Fibroblast of skin of left biceps (primary cell): ENCODE data around the gene ANKRD52.
A peak's percentile ranks its signal among the peaks of the same experiment; 100 is the strongest.

Source experiments
- DNase-seq, 2 experiments: peaks; one replicate each; pipeline ENCODE4 v3.0.0-alpha.2; 2013; ENCODE audit warnings: low read depth in 2 of 2

ANKRD52 gene

DNA sequence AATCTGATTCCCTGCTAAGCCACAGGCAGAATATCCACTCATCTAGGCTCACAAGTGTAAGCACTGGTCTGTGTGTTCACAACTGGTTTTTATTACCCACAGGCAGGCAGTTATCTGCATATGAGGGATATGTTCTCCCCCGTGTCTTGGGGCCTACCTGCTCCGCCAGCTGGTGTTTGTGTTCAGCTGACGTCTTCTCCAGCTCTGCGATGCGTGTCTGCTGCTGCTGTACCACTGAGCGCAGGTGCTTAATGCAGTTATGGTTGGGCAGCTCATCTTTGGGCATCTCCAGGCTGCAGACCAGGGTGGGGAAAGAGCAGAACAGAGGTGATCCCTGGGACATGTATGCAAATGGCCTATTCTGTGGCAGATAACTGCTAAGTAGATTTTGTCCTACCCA, 50.2 kb downstream of the ANKRD52 start:
- DNase-seq: no peak

DNA sequence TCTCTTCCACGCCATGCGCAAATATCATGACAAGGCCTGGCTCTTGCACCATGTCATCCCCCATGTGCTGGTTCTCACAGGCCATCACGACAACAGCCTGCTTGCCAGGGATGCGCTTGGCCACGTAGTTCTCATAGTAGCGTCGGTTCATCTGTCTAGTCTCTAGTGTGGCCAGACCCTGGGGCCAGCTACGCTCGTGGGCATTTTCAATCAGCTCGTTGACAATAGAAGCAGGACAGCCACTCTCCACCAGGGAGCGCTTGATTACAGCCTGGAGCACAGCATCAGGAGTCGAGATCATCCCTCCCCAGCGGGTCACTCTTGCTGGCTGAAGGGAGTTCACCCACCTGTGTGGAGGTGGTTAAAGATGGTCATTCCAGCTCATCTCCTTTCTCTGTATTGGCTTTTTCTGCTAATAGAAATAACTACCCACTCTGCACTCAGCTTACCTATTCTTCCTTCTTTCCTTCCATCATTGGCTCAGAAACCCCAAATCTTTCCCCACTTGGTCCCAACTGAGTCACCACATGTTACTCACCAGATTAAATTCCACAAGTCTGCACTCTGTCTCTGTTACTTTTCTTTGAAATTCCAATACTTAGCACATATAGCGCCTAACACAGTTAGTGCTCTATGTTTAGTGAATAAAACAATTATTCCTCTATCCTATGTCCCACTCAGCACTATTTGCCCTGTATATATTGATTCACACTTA, 51.6 kb downstream of the ANKRD52 start:
- DNase-seq: no peak

DNA sequence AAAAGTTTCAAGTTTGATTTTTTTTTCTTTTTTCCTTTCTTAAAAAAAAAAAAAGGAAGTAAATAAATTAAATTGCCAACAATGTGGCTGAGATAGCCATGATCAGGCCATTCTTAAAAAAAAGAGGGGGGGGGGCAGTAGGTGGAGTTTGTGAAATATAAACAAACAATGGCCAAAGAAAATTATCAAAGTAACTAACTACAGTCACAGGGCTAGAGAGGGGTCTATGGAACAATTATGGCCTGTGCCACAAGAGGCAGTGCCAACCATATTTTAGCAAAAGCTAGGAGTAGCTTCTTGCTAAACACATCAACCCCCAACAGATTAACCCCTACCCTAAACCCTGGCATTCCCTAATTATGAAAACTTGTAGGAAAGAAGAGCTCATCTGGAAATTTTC, 52.7 kb downstream of the ANKRD52 start:
- DNase-seq: no peak

DNA sequence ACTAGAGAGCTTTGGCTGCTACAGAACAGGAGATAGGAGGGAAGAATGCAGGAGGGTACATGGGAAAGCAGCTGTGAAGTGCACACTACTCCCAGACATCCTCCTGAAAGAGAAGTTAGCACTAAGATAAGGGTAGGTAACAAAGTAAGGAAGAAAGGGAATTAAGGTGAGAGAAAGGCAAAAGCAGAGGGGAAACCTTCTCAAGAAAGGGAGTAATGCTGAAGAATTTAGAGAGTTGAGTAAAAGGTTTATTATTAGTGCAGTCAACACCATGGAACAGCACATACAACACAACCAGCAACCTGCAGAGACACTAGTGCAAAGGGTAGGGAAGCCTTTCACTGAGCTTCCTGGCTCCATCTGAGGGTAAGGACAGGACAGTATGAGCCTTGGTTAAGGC, 53.9 kb downstream of the ANKRD52 start:
- DNase-seq: no peak

DNA sequence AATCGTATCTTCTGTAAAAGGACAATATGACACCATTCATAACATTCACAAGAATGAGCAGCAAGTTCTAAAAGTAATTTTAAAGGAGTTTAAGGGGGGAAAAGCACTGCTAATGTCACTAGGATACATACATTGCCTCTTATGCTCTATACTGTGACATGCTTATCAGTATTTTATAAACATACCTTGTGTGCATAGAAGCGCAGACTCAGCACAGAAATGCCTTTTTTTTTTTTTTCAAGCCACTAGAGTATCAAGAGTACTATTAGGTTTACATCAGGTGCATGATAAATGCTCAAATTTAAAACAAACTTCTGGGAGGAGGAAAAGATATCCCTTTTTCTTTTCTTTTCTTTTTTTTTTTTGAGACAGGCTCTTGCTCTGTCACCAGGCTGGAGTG, 55.3 kb downstream of the ANKRD52 start:
- DNase-seq: no peak

DNA sequence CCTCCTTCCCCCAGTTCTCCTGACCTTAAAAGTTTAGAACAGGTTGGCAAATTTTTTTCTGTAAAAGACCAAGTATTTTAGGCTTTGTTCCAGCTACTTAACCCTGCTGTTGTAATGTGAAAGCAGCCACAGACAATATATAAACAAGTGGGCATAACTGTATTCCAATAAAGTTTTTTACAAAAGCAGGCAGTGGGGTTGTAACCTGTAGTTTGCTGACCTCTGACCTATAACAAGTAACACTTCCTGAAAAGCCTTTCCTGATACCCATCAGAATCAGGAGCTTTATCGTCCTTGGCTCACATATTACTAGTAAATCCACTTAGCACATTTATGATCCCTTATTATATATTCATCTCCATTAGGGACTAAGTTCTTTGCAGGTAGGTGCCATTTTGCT, 55.8 kb downstream of the ANKRD52 start:
- no peak for DNase-seq

DNA sequence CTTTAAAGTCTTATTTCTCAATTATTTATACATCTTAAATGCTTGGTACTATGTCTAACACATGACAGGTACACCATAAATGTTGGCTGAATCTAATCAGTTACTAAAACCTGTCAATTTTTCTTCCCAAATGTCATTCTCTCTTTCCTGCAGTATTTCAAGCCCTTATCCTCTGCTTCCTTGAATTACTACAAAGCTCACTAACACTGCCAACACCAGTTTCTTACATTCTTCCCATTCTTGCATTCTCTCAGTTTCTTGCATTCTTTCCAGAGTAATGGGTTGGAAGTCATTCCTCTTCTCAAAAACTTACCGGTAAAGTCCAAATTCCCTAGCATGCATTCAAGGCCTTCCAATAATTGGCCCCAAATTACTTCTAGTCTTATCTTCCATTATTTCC, 59.3 kb downstream of the ANKRD52 start:
- no peak for DNase-seq

DNA sequence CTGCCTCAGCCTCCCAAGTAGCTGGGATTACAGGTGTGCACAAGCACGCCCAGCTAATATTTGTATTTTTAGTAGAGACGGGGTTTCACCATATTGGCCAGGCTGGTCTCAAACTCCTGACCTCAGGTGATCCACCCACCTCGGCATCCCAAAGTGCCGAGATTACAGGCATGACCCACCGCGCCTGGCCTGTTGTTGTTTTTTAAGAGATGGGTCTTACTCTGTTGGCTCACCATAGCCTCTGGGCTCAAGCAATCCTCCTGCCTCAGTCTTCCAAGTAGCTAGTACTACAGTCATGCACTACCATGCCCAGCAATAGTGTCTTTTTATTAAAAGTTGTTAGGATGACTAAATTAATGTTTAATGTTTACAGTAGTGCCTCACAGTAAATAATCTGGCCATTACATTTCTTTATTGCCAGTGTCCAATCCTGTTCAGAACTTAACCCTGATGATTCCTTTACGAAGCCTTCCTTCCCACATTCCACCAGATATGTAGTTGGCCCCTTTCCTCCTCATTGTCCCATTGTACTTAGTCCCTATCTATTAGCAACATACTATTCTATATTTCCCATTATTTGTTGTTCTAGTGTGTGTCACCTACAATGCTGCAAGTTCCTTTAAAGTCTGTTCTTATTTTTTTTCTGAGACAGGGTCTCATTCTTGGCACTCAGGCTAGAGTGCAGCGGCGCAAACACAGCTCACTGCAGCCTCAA, 60.1 kb downstream of the ANKRD52 start:
- DNase-seq: no peak

DNA sequence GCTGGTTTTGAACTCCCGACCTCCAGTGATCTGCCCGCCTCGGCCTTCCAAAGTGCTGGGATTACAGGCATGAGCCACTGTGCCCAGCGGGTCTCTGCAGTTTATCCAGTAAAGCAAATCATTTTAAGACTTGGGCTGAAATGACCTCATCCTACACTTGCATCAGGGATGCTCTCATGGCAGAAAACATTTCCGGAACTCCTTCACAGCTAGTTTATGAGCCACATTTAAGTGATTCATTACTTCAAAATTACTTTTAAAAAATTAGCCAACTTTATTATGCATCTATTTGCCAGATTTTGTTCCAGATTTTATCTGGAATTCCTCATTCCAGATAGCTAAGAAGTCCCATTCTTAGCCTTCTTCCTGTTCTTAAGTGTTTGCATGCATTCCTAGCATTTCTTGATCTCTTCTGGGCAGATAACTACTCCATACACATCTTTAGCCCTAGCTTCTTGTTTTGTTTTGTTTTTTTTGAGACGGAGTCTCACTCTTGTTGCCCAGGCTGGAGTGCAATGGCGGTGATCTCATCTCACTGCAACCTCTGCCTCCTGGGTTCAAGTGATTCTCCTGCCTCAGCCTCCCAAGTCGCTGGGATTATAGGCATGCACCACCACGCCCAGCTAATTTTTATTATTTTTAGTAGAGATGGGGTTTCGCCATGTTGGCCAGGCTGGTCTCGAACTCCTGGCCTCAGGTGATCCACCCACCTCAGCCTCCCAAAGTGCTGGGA, 61.2 kb downstream of the ANKRD52 start:
- DNase-seq: peak; percentile 82 to 84

DNA sequence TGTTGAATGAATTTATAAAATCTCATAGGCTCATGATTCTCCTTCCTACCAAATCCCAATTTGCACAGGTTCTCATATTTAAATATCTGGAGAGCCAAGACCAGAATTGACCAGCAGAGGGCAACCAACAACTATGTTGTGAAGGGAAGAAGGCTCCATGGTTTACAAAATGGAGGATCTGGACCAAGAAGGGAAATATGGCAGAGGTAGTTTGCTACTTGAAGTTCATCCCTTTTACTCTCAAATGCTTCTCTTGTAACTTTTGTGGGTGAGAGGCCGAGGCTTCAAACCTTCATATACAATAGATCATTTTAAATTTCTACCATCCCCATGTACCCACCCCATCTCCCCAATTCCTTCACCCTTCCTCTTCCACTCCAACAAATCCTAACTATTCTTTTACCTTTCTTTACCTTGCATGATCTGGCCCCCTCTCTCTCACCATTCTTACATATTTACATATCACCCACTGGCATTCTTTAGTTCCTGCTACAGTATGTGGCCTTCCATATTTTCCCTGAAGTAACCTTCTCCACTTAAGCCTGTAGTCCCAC, 65.1 kb downstream of the ANKRD52 start:
- peak; percentile 54 to 62 for DNase-seq

DNA sequence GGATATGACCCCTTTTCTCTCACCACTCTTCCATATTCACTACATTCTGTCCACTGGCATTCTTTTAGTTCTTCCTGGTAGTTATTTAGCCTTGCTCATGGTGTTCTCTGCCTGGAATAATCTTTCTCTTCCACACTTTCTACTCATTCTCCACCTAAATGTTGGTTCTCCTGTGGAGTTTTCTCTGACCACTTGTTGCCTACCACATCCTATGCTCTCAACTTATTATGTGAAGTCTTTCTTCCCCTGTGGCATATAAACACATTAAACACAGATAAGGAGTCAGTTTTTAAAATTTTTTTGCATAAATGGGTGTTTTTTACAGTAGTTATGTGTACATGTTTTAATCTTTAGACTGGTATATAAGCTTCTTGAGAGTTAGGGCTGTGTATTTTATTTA, 65.6 kb downstream of the ANKRD52 start:
- no peak for DNase-seq

DNA sequence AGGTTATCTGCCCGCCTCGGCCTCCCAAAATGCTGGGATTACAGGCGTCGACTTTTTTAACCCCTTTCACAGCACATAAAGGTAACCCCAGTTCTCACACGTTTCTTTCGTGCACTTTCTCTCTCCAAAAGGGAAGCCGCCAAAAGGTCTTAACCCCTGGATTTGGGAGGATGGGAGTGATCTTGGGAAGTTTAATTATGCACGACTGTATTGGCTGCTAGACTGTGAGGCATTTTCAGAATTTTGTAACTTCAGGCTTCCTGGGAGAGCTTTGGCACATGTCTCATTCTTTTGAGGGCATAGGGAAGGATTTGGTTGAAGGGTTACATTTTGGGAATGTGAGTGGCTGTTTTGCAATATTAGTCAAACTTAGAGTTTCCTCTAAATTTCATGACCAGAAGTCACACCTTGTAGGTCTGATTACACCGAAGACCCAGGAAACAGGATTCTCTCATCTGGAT, 67.5 kb downstream of the ANKRD52 start:
- no peak for DNase-seq

DNA sequence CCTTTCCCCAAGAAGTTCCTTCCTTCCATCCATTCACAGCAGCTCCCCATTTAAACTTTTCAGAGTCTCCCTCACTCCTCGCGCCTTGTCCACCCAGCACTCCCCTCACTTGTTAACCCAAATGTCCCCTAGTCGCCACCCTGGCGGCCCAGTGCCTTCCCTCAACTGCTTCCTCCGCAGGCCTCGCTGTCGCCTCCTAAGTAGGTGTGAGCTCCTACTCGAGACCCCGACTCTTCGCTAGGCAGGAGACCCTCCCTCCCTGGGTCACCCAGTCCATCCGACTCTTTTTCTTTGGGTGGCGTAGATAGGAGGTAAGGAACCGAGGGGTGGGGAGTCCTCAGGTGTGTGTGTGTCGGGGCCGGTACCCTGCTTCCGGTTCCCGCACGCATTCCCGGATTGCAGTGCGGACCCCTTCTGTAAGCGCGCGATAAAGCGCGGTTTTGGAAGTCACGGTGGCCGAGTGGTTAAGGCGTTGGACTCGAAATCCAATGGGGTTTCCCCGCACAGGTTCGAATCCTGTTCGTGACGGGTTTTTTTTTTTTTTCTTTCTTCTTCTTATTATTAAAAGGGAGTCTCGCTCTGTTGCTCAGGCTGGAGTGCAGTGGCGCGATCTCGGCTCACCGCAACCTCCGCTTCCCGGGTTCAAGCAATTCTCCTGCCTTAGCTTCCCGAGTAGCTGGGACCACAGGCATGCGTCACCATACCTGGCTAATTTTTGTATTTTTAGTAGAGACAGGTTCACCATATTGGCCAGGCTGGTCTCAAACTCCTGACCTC, 68.1 kb downstream of the ANKRD52 start:
- DNase-seq: peak; percentile 56 to 66

DNA sequence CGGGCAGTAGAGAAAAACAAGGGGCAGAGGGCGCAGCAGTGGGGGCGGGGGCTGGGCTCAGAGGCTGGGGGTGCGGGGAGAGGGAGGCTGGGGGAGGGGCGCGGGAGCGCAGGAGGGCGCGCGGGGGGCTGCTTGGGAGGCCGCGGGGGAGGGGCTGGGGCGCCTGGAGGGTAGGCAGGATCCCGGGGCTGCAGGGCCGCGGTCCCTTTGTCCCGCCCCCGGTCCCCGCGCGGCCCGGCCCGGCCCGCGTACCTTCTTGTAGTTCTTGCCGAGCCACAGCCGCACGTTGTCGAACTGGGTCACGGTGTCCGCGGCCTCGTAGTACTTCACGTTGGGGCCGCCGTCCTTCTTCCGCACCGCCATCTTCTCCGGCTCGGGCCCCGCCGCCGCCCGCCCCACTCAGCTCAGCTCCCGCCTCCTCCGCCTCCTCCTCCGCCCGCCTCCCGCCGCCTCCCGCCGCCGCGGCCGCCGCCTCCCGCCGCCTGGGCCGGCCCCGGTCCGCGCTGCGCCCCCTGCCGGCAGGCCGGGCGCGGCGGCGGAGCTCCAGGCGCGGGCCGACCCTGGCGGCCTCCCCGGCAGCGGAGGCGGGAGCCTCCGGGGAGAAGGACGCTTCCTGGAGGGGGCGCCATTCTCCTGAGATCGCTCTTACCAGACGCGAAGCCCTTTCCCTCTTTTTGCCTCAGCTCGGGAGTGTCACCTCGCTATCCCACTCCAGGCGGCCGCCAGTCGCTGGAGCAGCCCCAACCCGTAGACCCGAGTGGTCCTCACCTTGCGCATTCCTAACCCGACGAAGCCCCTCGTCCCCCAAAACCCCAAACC, 68.9 kb downstream of the ANKRD52 start, which contains the start of gene SMARCC2:
TSS of gene SMARCC2 (minus strand) at position 385 of the 819 bp plus-strand sequence. CDS start at position 363, 22 bp downstream.
- DNase-seq: peak; percentile 49 to 66

DNA sequence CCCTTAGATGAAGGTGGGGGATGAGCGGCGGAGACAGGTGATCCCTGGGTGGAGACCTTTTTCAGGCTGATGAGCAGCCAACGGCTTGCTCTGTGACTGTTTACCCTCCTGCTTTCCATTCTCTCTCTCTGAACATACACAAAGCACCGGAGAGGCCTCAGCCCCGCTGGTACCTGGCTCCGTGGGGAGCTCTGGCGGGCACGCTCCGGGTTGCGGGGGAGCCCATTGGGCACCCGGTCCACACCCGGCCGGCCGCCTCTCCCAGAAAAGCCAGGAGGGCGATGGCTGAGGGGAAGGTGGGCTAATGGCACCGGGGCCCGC, 69.4 kb downstream of the ANKRD52 start:
- no peak for DNase-seq

DNA sequence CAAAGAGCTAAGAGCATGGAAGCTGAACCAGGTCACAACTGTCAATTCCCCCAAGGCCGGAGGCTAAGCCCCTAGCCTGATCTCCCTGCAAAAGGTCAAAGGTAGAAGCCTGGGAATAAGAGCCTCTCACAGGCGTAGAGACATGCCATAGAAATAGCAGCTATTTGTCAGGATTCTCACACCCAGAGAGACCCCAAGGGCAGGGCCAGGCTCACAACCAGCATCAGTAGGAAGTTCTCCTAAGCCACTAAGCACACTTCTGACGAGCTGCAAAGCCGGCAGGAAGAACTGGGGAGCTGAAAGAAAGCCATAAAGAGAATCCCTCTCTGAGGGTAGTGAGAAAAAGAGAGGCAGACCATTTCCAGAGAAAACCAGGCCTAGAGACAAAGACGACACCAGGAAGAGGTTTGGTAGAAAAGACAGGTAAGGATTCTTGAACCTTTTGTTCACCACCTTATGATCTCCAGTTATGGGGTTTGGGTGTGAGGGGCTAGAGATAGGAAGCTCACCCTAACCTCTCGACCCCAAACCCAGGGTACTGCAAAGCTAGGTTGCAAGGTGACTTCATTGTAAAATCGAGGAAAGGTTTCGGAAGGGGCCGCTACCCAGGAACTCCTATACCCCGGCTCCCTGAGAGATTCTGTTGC, 69.9 kb downstream of the ANKRD52 start:
- no peak for DNase-seq
